ENCODE results near the gene RSAD2.

The RSAD2 gene

DNA sequence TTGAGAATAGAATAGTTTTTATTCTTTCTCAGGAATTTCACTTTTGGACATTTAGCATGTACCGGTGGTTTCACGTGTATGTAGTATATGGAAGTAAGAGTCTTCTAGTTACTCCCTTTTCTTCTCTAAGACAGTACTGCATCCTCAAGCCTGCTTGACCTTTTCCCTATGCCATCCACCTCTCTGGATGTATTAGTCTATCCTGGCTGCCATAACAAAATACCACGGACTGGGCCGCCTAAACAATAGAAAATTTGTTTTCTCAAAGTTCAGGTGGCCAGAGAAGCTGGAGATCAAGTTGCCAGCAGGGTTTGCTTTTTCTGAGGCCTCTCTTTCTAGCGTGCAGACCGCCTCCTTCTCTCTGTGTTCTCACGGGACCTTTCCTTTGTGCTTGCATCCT lies 10.6 kb upstream of the RSAD2 start:
- Histone ChIP-seq H2AK5ac (ENCODE audit: low read length, severe bottlenecking) (no peak overlapping the region), H4K8ac (ENCODE audit: low read length) (no peak overlapping the region), H3K36me3 (ENCODE audit: control insufficient read depth in 1 of 2, insufficient read depth in 2 of 2, low read depth in 1 of 2, low read length in 2 of 2) (peaks cover 0 to 4% of the 10 kb centered on the region in 2 experiments), H3K9me3 (ENCODE audit: control insufficient read depth, low read length) (no peaks in the 10 kb centered on the region), H2BK15ac (ENCODE audit: low read depth, poor library complexity, severe bottlenecking) (no peak overlapping the region), H4K91ac (ENCODE audit: low read length) (no peak overlapping the region), H3K4ac (ENCODE audit: low read depth in 1 of 2, low read length in 2 of 2) (no peak overlapping the region), H2BK120ac (ENCODE audit: low read depth, low read length) (no peak overlapping the region), H3K9ac (ENCODE audit: low read length) (no peak overlapping the region), H3K23ac (ENCODE audit: low read length in 2 of 2) (no peak overlapping the region), H3K18ac (ENCODE audit: low read depth in 1 of 2, low read length in 2 of 2) (no peak overlapping the region), H2BK5ac (ENCODE audit: low read depth, low read length, poor library complexity, severe bottlenecking) (no peak overlapping the region), H2AFZ (ENCODE audit: low read depth, low read length) (no peak overlapping the region), H3K4me1 (ENCODE audit: control insufficient read depth, insufficient read depth, low read depth, low read length) (peaks cover 12% of the 10 kb centered on the region), H3K79me1 (replicated peaks; ENCODE audit: low read length, poor library complexity, severe bottlenecking) (no peaks in the 10 kb centered on the region), H3K4me3 (ENCODE audit: insufficient read depth in 1 of 2, low read depth in 1 of 2, low read length in 2 of 2) (no peak overlapping the region), H3K27ac (ENCODE audit: low read length, poor library complexity, severe bottlenecking) (no peak overlapping the region), H3K14ac (ENCODE audit: low read length in 2 of 2) (no peak overlapping the region), H3K27me3 (ENCODE audit: control insufficient read depth in 1 of 2, insufficient read depth in 1 of 2, low read length in 2 of 2) (peaks cover 0 to 14% of the 10 kb centered on the region in 2 experiments), H3K4me2 (ENCODE audit: low read length, poor library complexity, severe bottlenecking) (no peak overlapping the region), H2BK12ac (ENCODE audit: low read length in 2 of 2) (no peak overlapping the region)
- DNase-seq: no peak
- WGBS: 93% methylated on average over 5 of the region's 7 CpGs

GRCh38 chr2:6872394-6872793 lies 5.2 kb upstream of the RSAD2 start:
- H3K79me1 ChIP-seq (replicated peaks; ENCODE audit: low read length, poor library complexity, severe bottlenecking): no peaks in the 10 kb centered on the region
- H4K8ac ChIP-seq (ENCODE audit: low read length): no peak overlapping the region
- H2BK12ac ChIP-seq (ENCODE audit: low read length in 2 of 2): no peak overlapping the region
- H3K4me2 ChIP-seq (ENCODE audit: low read length, poor library complexity, severe bottlenecking): no peak overlapping the region
- H2BK15ac ChIP-seq (ENCODE audit: low read depth, poor library complexity, severe bottlenecking): no peak overlapping the region
- no peak overlapping the region for H3K18ac ChIP-seq (ENCODE audit: low read depth in 1 of 2, low read length in 2 of 2)
- H2AK5ac ChIP-seq (ENCODE audit: low read length, severe bottlenecking): no peak overlapping the region
- H3K4ac ChIP-seq (ENCODE audit: low read depth in 1 of 2, low read length in 2 of 2): no peak overlapping the region
- H3K23ac ChIP-seq (ENCODE audit: low read length in 2 of 2): no peak overlapping the region
- 96% methylated on average over 1 of the region's 2 CpGs for WGBS
- H3K9ac ChIP-seq (ENCODE audit: low read length): no peak overlapping the region
- H3K27me3 ChIP-seq (ENCODE audit: control insufficient read depth in 1 of 2, insufficient read depth in 1 of 2, low read length in 2 of 2): peaks cover 0 to 9% of the 10 kb centered on the region in 2 experiments
- H3K4me1 ChIP-seq (ENCODE audit: control insufficient read depth, insufficient read depth, low read depth, low read length): no peaks in the 10 kb centered on the region
- no peak for DNase-seq
- no peak overlapping the region for H2BK5ac ChIP-seq (ENCODE audit: low read depth, low read length, poor library complexity, severe bottlenecking)
- H2AFZ ChIP-seq (ENCODE audit: low read depth, low read length): no peak overlapping the region
- no peak overlapping the region for H3K14ac ChIP-seq (ENCODE audit: low read length in 2 of 2)
- H2BK120ac ChIP-seq (ENCODE audit: low read depth, low read length): no peak overlapping the region
- H3K27ac ChIP-seq (ENCODE audit: low read length, poor library complexity, severe bottlenecking): no peak overlapping the region
- H4K91ac ChIP-seq (ENCODE audit: low read length): no peak overlapping the region
- H3K36me3 ChIP-seq (ENCODE audit: control insufficient read depth in 1 of 2, insufficient read depth in 2 of 2, low read depth in 1 of 2, low read length in 2 of 2): no peaks in the 10 kb centered on the region
- H3K4me3 ChIP-seq (ENCODE audit: insufficient read depth in 1 of 2, low read depth in 1 of 2, low read length in 2 of 2): no peak overlapping the region
- no peaks in the 10 kb centered on the region for H3K9me3 ChIP-seq (ENCODE audit: control insufficient read depth, low read length)

DNA sequence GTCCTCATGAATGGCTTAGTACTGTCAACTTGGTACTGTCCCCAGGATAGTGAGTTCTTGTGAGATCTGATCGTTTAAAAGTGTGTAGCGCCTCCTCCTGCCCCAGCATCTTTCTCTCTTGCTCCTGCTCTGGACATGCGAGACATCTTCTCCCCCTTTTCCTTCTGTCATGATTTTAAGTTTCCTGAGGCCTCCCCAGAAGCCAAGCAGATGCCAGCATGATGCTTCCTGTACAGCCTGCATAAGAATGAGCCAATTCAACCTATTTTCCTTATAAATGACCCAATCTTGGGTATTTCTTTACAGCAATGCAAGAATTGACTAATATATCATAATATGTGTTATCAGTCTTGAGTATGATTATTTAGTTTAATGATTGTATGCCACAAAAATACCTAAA lies 3.5 kb upstream of the RSAD2 start:
- Histone ChIP-seq H2AK5ac (ENCODE audit: low read length, severe bottlenecking) (no peak overlapping the region), H2BK12ac (ENCODE audit: low read length in 2 of 2) (no peak overlapping the region), H3K79me1 (replicated peaks; ENCODE audit: low read length, poor library complexity, severe bottlenecking) (no peaks in the 10 kb centered on the region), H3K27ac (ENCODE audit: low read length, poor library complexity, severe bottlenecking) (no peak overlapping the region), H3K9me3 (ENCODE audit: control insufficient read depth, low read length) (no peaks in the 10 kb centered on the region), H2AFZ (ENCODE audit: low read depth, low read length) (no peak overlapping the region), H3K36me3 (ENCODE audit: control insufficient read depth in 1 of 2, insufficient read depth in 2 of 2, low read depth in 1 of 2, low read length in 2 of 2) (no peaks in the 10 kb centered on the region), H3K4me1 (ENCODE audit: control insufficient read depth, insufficient read depth, low read depth, low read length) (no peaks in the 10 kb centered on the region), H3K14ac (ENCODE audit: low read length in 2 of 2) (no peak overlapping the region), H3K4me2 (ENCODE audit: low read length, poor library complexity, severe bottlenecking) (no peak overlapping the region), H3K4ac (ENCODE audit: low read depth in 1 of 2, low read length in 2 of 2) (no peak overlapping the region), H3K27me3 (ENCODE audit: control insufficient read depth in 1 of 2, insufficient read depth in 1 of 2, low read length in 2 of 2) (peaks cover 0 to 9% of the 10 kb centered on the region in 2 experiments), H2BK15ac (ENCODE audit: low read depth, poor library complexity, severe bottlenecking) (no peak overlapping the region), H3K9ac (ENCODE audit: low read length) (no peak overlapping the region), H3K18ac (ENCODE audit: low read depth in 1 of 2, low read length in 2 of 2) (no peak overlapping the region), H3K4me3 (ENCODE audit: insufficient read depth in 1 of 2, low read depth in 1 of 2, low read length in 2 of 2) (no peak overlapping the region), H4K91ac (ENCODE audit: low read length) (no peak overlapping the region), H3K23ac (ENCODE audit: low read length in 2 of 2) (no peak overlapping the region), H4K8ac (ENCODE audit: low read length) (no peak overlapping the region), H2BK120ac (ENCODE audit: low read depth, low read length) (no peak overlapping the region), H2BK5ac (ENCODE audit: low read depth, low read length, poor library complexity, severe bottlenecking) (no peak overlapping the region)
- DNase-seq: no peak
- WGBS: 82% methylated on average over 3 of the region's 3 CpGs

- no peak overlapping the region for H3K18ac ChIP-seq (ENCODE audit: low read depth in 1 of 2, low read length in 2 of 2)
- no peak overlapping the region for H2BK120ac ChIP-seq (ENCODE audit: low read depth, low read length)
- H3K4me3 ChIP-seq (ENCODE audit: insufficient read depth in 1 of 2, low read depth in 1 of 2, low read length in 2 of 2): no peak overlapping the region
- no peak overlapping the region for H4K8ac ChIP-seq (ENCODE audit: low read length)
- H3K27ac ChIP-seq (ENCODE audit: low read length, poor library complexity, severe bottlenecking): no peak overlapping the region
- H3K4me2 ChIP-seq (ENCODE audit: low read length, poor library complexity, severe bottlenecking): no peak overlapping the region
- H2AFZ ChIP-seq (ENCODE audit: low read depth, low read length): no peak overlapping the region
- H2BK12ac ChIP-seq (ENCODE audit: low read length in 2 of 2): no peak overlapping the region
- DNase-seq: no peak
- no peak overlapping the region for H4K91ac ChIP-seq (ENCODE audit: low read length)
- no peaks in the 10 kb centered on the region for H3K4me1 ChIP-seq (ENCODE audit: control insufficient read depth, insufficient read depth, low read depth, low read length)
- no peak overlapping the region for H2BK15ac ChIP-seq (ENCODE audit: low read depth, poor library complexity, severe bottlenecking)
- H2BK5ac ChIP-seq (ENCODE audit: low read depth, low read length, poor library complexity, severe bottlenecking): no peak overlapping the region
- H3K9ac ChIP-seq (ENCODE audit: low read length): no peak overlapping the region
- H3K9me3 ChIP-seq (ENCODE audit: control insufficient read depth, low read length): no peaks in the 10 kb centered on the region
- no peak overlapping the region for H3K23ac ChIP-seq (ENCODE audit: low read length in 2 of 2)
- no peaks in the 10 kb centered on the region for H3K36me3 ChIP-seq (ENCODE audit: control insufficient read depth in 1 of 2, insufficient read depth in 2 of 2, low read depth in 1 of 2, low read length in 2 of 2)
- no peak overlapping the region for H2AK5ac ChIP-seq (ENCODE audit: low read length, severe bottlenecking)
- H3K79me1 ChIP-seq (replicated peaks; ENCODE audit: low read length, poor library complexity, severe bottlenecking): no peaks in the 10 kb centered on the region
- peaks cover 0 to 7% of the 10 kb centered on the region in 2 experiments for H3K27me3 ChIP-seq (ENCODE audit: control insufficient read depth in 1 of 2, insufficient read depth in 1 of 2, low read length in 2 of 2)
- 54% methylated on average over 1 of the region's 1 CpG for WGBS
- no peak overlapping the region for H3K4ac ChIP-seq (ENCODE audit: low read depth in 1 of 2, low read length in 2 of 2)
- H3K14ac ChIP-seq (ENCODE audit: low read length in 2 of 2): no peak overlapping the region
Measured at GRCh38 chr2:6876309-6876708, 1.3 kb upstream of the RSAD2 start.

Data from mesenchymal stem cell (in vitro differentiated cells and primary cell).